K562 (cell line): Measurements from ENCODE around the gene TRIP10. TPM values are rescaled to one million over a fixed set of nuclear protein-coding genes. Genes with fewer than 3 reads are reported as not detected.

ENCODE experiments used
- ATAC-seq: fragments of 200-7000 bp; cut with Tn5 transposase; 3 replicates; pipeline ENCODE4 v1.9.1; 2020; ENCODE audit warnings: moderate library complexity
- BruUV-seq: library from RNA; stranded (reverse); fragments of 400-500 nt; replicated peaks from 2 replicates; lab custom pipeline; 2021; lab: Mats Ljungman, UMichigan
- CTCF ChIA-PET: fragments of 300-600 bp; formaldehyde crosslinking; extraction: SDS; loops from one replicate; lab custom pipeline; 2021; ENCODE audit warnings: low intra/inter-chr PET ratio; lab: Yijun Ruan, JAX
- POLR2A ChIA-PET: fragments of 300-600, 350-650 bp; sonication (Branson Sonifier 250); formaldehyde crosslinking; extraction: SDS; loops from one replicate; lab custom pipeline; 2021; ENCODE audit warnings: antibody characterized with exemption, inconsistent platforms; lab: Yijun Ruan, JAX
- DNase-seq, 4 experiments: peaks; one replicate each; pipeline versions ENCODE4 v3.0.0 to v3.0.0-alpha.2; 2011 to 2018; ENCODE audit warnings: low spot score in 3 of 4, mixed read lengths in 3 of 4; ENCODE audit errors: extremely low read depth in 1 of 4
- FAIRE-seq: peaks from 2 replicates; lab custom pipeline; 2011; peaks lifted over from hg19 to GRCh38; lab: Jason Lieb, UNC
- H2AFZ ChIP-seq: 2 replicates; pipeline ENCODE4 v1.6.0; 2011; ENCODE audit warnings: low read depth, low read length, control low read depth, inconsistent platforms
- H3K27ac ChIP-seq: fragments of 200-600 bp; 3 replicates; pipeline ENCODE4 v1.8.0; 2011; ENCODE audit warnings: low read depth, mild to moderate bottlenecking, control low read depth, inconsistent platforms, low read length, moderate library complexity, mixed read lengths; ENCODE audit errors: extremely low read depth
- H3K27me3 ChIP-seq, 2 experiments: fragments of 300-600 bp in 1 of 2; 2 replicates in 1 of 2; 3 replicates in 1 of 2; pipeline versions ENCODE4 v1.6.0 to v1.8.0; 2011; ENCODE audit warnings: inconsistent platforms in 2 of 2, low read length in 2 of 2, mild to moderate bottlenecking in 1 of 2, mixed read lengths in 1 of 2, moderate library complexity in 1 of 2; ENCODE audit not compliant: control insufficient read depth in 2 of 2, insufficient read depth in 2 of 2
- H3K36me3 ChIP-seq: fragments of 300-600 bp; 3 replicates; pipeline ENCODE4 v1.8.0; 2011; ENCODE audit warnings: mild to moderate bottlenecking, low read length, inconsistent platforms; ENCODE audit not compliant: control insufficient read depth, insufficient read depth
- H3K4me1 ChIP-seq, 2 experiments: fragments of 200-600 bp in 1 of 2; replicated peaks in 1 of 2; 2 replicates in 1 of 2; 3 replicates in 1 of 2; pipeline versions ENCODE4 v1.5.1 to v1.8.0; 2011; ENCODE audit warnings: inconsistent platforms in 2 of 2, low read length in 2 of 2, mild to moderate bottlenecking in 1 of 2, mixed read lengths in 1 of 2, moderate library complexity in 1 of 2; ENCODE audit not compliant: control insufficient read depth in 2 of 2, insufficient read depth in 2 of 2
- H3K4me2 ChIP-seq: 2 replicates; pipeline ENCODE4 v1.6.1; 2011; ENCODE audit warnings: low read length, control low read depth, inconsistent platforms, mixed read lengths; ENCODE audit not compliant: insufficient read depth
- H3K4me3 ChIP-seq: fragments of 200-600 bp; sonication (generic), shearing (Covaris generic); 2 replicates; pipeline ENCODE4 v1.5.1; 2016; ENCODE audit warnings: control low read depth, inconsistent platforms
- H3K79me2 ChIP-seq: fragments of 200-600 bp; 3 replicates; pipeline ENCODE4 v1.8.0; 2011; ENCODE audit warnings: low read length, inconsistent platforms; ENCODE audit not compliant: control insufficient read depth, insufficient read depth
- H3K9ac ChIP-seq, 2 experiments: 2 replicates each; pipeline versions ENCODE4 v1.6.0 to v1.6.1; 2011; ENCODE audit warnings: low read depth in 2 of 2, low read length in 2 of 2, control low read depth in 1 of 2, inconsistent platforms in 1 of 2, mild to moderate bottlenecking in 1 of 2, mixed read lengths in 1 of 2; ENCODE audit not compliant: insufficient read depth in 1 of 2
- H3K9me1 ChIP-seq: one replicate; pipeline ENCODE4 v1.6.0; 2011; ENCODE audit warnings: inconsistent platforms, mild to moderate bottlenecking, low read length, moderate library complexity; ENCODE audit not compliant: control insufficient read depth, insufficient read depth
- H3K9me3 ChIP-seq: replicated peaks from 2 replicates; pipeline ENCODE4 v1.5.1; 2011; ENCODE audit warnings: low read depth, low read length, inconsistent platforms; ENCODE audit not compliant: control insufficient read depth, insufficient read depth
- H4K20me1 ChIP-seq: replicated peaks from 2 replicates; pipeline ENCODE4 v1.6.1; 2011; ENCODE audit warnings: low read length, inconsistent platforms, mixed read lengths; ENCODE audit not compliant: control insufficient read depth, insufficient read depth
- C11orf30 ChIP-seq: fragments of 450-650 bp; IDR thresholded peaks from 2 replicates; pipeline ENCODE4 v1.6.1; 2016; ENCODE audit warnings: low read depth, mild to moderate bottlenecking
- CBX2 ChIP-seq: fragments of 200-600 bp; sonication (generic); IDR thresholded peaks from one replicate; pipeline ENCODE4 v1.6.1; 2012; ENCODE audit warnings: mild to moderate bottlenecking, low read length, inconsistent platforms; ENCODE audit not compliant: insufficient read depth, poor library complexity, severe bottlenecking
- FOXK1 ChIP-seq: sonication (generic); formaldehyde crosslinking; IDR thresholded peaks from 2 replicates; pipeline ENCODE4 v1.8.0; 2022; ENCODE audit warnings: missing genetic modification reagents, mild to moderate bottlenecking, borderline replicate concordance
- HDAC3 ChIP-seq: fragments of 450-650 bp; IDR thresholded peaks from 2 replicates; pipeline ENCODE4 v1.6.1; 2018; ENCODE audit warnings: borderline replicate concordance, mild to moderate bottlenecking, moderate library complexity; ENCODE audit not compliant: partially characterized antibody
- KAT8 ChIP-seq: fragments of 450-650 bp; IDR thresholded peaks from 2 replicates; pipeline ENCODE4 v1.6.1; 2016; ENCODE audit warnings: low read depth, mild to moderate bottlenecking
- MTA2 ChIP-seq: fragments of 450-650 bp; IDR thresholded peaks from 2 replicates; pipeline ENCODE4 v1.6.1; 2016; ENCODE audit warnings: low read depth
- NBN ChIP-seq: fragments of 450-650 bp; IDR thresholded peaks from 2 replicates; pipeline ENCODE4 v1.6.1; 2016; ENCODE audit warnings: low read depth, mild to moderate bottlenecking
- SMARCE1 ChIP-seq: fragments of 450-650 bp; IDR thresholded peaks from 2 replicates; pipeline ENCODE4 v1.7.1; 2016; ENCODE audit warnings: mild to moderate bottlenecking
- ZHX1 ChIP-seq: fragments of 150-350 bp; conservative IDR thresholded peaks from 2 replicates; pipeline ENCODE4 v1.6.1; 2014; ENCODE audit warnings: low read length
- ZNF57 ChIP-seq: fragments of 450-650 bp; formaldehyde crosslinking; IDR thresholded peaks from 2 replicates; pipeline ENCODE4 v1.4.0; 2020; ENCODE audit warnings: mild to moderate bottlenecking, moderate library complexity
- WGBS: fragments of 100-300 bp; shearing (Covaris generic); methylation state at CpG from one replicate; pipeline ENCODE4 v1.1.6; 2016; ENCODE audit warnings: low coverage, mixed read lengths; ENCODE audit not compliant: insufficient coverage; ENCODE audit errors: missing lambda C conversion rate; 5-methylcytosine and 5-hydroxymethylcytosine counted together
- in situ Hi-C: fragments of 300-500 bp; cut with MboI; formaldehyde crosslinking; loops from 4 replicates; pipeline ENCODE4 v1.15.0; 2018; ENCODE audit warnings: inconsistent platforms, mixed read lengths
- intact Hi-C: fragments of 100-400 bp; cut with micrococcal nuclease; formaldehyde crosslinking; loops from 2 replicates; pipeline ENCODE4 v1.14.2; 2022
- polyA plus RNA-seq, 8 experiments: library from polyadenylated mRNA; depleted of rRNA in 4 of 8; stranded (reverse) in 5 of 8; unstranded in 3 of 8; fragments of >200 nt; fragmentation: Nextera tagmentation in 2 of 8; fragmentation: Illumina TruSeq in 1 of 8; extraction: Ambion mirVana in 2 of 8; extraction: Trizol in 1 of 8; gene quantifications; 2 replicates each; pipeline versions ENCODE4 v1.2.1 to v1.2.3, GENCODE V29; 2011 to 2014; ENCODE audit warnings: inconsistent platforms in 1 of 8, missing spikeins in 1 of 8
- total RNA-seq, 7 experiments: library from RNA; depleted of rRNA in 6 of 7; stranded (reverse); fragments of >200 nt in 6 of 7; fragmentation: Illumina TruSeq in 2 of 7; extraction: Trizol in 2 of 7; gene quantifications; 2 replicates each; pipeline versions ENCODE4 v1.2.1 to v1.2.3, GENCODE V29; 2011 to 2021; ENCODE audit warnings: low replicate concordance in 1 of 7
- TF ChIP-seq, protein P1 (sequence below): fragments of 450-650 bp; conservative IDR thresholded peaks from 2 replicates; pipeline ENCODE4 v1.6.1; 2016; ENCODE audit warnings: missing genetic modification characterization, low read depth, mild to moderate bottlenecking, control low read depth, missing compliant biosample characterization
- TF ChIP-seq, protein P2 (sequence below): sonication (generic); formaldehyde crosslinking; IDR thresholded peaks from 2 replicates; pipeline ENCODE4 v1.8.0; 2023; ENCODE audit warnings: mild to moderate bottlenecking, missing genetic modification reagents

TRIP10 gene
- total and polyA plus RNA-seq, 9 of the 15 experiments (the other 6 are each of a cell fraction or from before 2014, with no cell fraction given), result 1.2 to 66.8 (median 36.1) TPM

GRCh38 chr19:6736917-6737283, 2.6 kb upstream of the TRIP10 start:
- CTCF ChIA-PET, result no interaction called here
- peak; percentile 44; the same call in 2 of the 3 replicates for ATAC-seq
- TF ChIP-seq CBX2 (no peak), HDAC3 (peak; percentile 17), ZHX1 (no peak), C11orf30 (no peak), NBN (no peak), ZNF57 (no peak), KAT8 (no peak), SMARCE1 (no peak), FOXK1 (CRISPR knock-in tag) (0 out of 2 replicates have a peak, but pooled peaks have one; percentile 46), MTA2 (0 out of 2 replicates have a peak, but pooled peaks have one; percentile 22)
- TF ChIP-seq, protein P1, sequence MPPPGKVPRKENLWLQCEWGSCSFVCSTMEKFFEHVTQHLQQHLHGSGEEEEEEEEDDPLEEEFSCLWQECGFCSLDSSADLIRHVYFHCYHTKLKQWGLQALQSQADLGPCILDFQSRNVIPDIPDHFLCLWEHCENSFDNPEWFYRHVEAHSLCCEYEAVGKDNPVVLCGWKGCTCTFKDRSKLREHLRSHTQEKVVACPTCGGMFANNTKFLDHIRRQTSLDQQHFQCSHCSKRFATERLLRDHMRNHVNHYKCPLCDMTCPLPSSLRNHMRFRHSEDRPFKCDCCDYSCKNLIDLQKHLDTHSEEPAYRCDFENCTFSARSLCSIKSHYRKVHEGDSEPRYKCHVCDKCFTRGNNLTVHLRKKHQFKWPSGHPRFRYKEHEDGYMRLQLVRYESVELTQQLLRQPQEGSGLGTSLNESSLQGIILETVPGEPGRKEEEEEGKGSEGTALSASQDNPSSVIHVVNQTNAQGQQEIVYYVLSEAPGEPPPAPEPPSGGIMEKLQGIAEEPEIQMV (tag), result peak; percentile 72; the same call in 1 of the 2 replicates
- TF ChIP-seq, protein P2, sequence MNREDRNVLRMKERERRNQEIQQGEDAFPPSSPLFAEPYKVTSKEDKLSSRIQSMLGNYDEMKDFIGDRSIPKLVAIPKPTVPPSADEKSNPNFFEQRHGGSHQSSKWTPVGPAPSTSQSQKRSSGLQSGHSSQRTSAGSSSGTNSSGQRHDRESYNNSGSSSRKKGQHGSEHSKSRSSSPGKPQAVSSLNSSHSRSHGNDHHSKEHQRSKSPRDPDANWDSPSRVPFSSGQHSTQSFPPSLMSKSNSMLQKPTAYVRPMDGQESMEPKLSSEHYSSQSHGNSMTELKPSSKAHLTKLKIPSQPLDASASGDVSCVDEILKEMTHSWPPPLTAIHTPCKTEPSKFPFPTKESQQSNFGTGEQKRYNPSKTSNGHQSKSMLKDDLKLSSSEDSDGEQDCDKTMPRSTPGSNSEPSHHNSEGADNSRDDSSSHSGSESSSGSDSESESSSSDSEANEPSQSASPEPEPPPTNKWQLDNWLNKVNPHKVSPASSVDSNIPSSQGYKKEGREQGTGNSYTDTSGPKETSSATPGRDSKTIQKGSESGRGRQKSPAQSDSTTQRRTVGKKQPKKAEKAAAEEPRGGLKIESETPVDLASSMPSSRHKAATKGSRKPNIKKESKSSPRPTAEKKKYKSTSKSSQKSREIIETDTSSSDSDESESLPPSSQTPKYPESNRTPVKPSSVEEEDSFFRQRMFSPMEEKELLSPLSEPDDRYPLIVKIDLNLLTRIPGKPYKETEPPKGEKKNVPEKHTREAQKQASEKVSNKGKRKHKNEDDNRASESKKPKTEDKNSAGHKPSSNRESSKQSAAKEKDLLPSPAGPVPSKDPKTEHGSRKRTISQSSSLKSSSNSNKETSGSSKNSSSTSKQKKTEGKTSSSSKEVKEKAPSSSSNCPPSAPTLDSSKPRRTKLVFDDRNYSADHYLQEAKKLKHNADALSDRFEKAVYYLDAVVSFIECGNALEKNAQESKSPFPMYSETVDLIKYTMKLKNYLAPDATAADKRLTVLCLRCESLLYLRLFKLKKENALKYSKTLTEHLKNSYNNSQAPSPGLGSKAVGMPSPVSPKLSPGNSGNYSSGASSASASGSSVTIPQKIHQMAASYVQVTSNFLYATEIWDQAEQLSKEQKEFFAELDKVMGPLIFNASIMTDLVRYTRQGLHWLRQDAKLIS, result peak; percentile 80; the same call in 1 of the 2 replicates

More at GRCh38 chr19:6736917-6737283, 2.6 kb upstream of the TRIP10 start:
- WGBS, result 0% methylated on average over 11 of the region's 16 CpGs
- peak overlapping the region; percentile 88 for H2AFZ ChIP-seq
- peak overlapping the region; percentile 62 for H3K4me3 ChIP-seq
- no peaks in the 10 kb centered on the region for H3K9me3 ChIP-seq
- intact Hi-C loops (loop anchor here (1.0 to 10.0 kb wide), 5 partner anchors 16 to 222 kb away; partner anchors contain the start of gene VAV1), in situ Hi-C loops (no loop called here)
- peaks cover 44% of the 10 kb centered on the region for H3K79me2 ChIP-seq
- DNase-seq (no peak), FAIRE-seq (no peak)
- POLR2A ChIA-PET, result interaction anchor here (0.6 to 1.9 kb wide), 8 partner anchors 10 to 360 kb away, joined by 3 to 7 read pairs (median 4); no protein-coding TSS in a partner anchor
- peak overlapping the region; percentile 84 to 93 for H3K9ac ChIP-seq
- peaks cover 46 to 75% of the 10 kb centered on the region in 2 experiments for H3K4me1 ChIP-seq
- no TSS peak for BruUV-seq
- no peaks in the 10 kb centered on the region for H4K20me1 ChIP-seq
- no peaks in the 10 kb centered on the region for H3K27me3 ChIP-seq
- peak overlapping the region; percentile 91 for H3K27ac ChIP-seq
- no peaks in the 10 kb centered on the region for H3K9me1 ChIP-seq
- H3K4me2 ChIP-seq, result peak overlapping the region; percentile 92
- H3K36me3 ChIP-seq, result peaks cover 12% of the 10 kb centered on the region; the same call in 1 of the 3 replicates
